ENCODE measurements around the gene FOXRED2. TPM values are rescaled to one million over a fixed set of nuclear protein-coding genes. Genes with fewer than 3 reads are reported as not detected.

FOXRED2 gene
- total RNA-seq, 1 experiment from 2014 or later = 34.4 TPM

GRCh38 chr22:36470994-36471331 lies 35.9 kb downstream of the FOXRED2 start:
- Histone ChIP-seq H3T11ph (ENCODE audit: low read length) (no peak overlapping the region), H3K4me2 (ENCODE audit: insufficient read depth, insufficient read length, low read length) (no peak overlapping the region), H3K14ac (ENCODE audit: insufficient read depth, low read length) (no peak overlapping the region), H3K56ac (ENCODE audit: insufficient read length, low read depth, low read length) (no peak overlapping the region), H4K20me1 (ENCODE audit: control insufficient read depth, insufficient read depth, insufficient read length) (no peaks in the 10 kb centered on the region), H3K27ac (ENCODE audit: insufficient read length, low read depth, low read length) (no peak overlapping the region), H3K18ac (ENCODE audit: insufficient read length, low read depth, low read length) (no peak overlapping the region), H3K27me3 (ENCODE audit: insufficient read depth, low read length) (no peaks in the 10 kb centered on the region), H2BK12ac (ENCODE audit: insufficient read length, low read depth, low read length) (no peak overlapping the region), H2AK5ac (ENCODE audit: insufficient read length, low read length) (no peak overlapping the region), H4K5ac (ENCODE audit: insufficient read length, low read depth, low read length) (no peak overlapping the region), H3K79me2 (ENCODE audit: insufficient read depth, low read length) (no peaks in the 10 kb centered on the region), H3K9me3 (ENCODE audit: control insufficient read depth, low read depth, low read length) (no peaks in the 10 kb centered on the region), H4K91ac (ENCODE audit: insufficient read length, low read depth, low read length) (no peak overlapping the region), H3K4me1 (ENCODE audit: insufficient read depth, low read length) (no peaks in the 10 kb centered on the region), H3K4ac (ENCODE audit: low read depth, low read length) (no peak overlapping the region), H3K79me1 (ENCODE audit: insufficient read depth, low read depth, low read length, poor library complexity, severe bottlenecking) (no peaks in the 10 kb centered on the region), H2BK120ac (ENCODE audit: low read depth, low read length, poor library complexity, severe bottlenecking) (no peak overlapping the region), H3K23ac (ENCODE audit: insufficient read length, low read depth, low read length) (no peak overlapping the region), H3K23me2 (ENCODE audit: insufficient read length, low read depth, low read length, poor library complexity, severe bottlenecking) (no peaks in the 10 kb centered on the region), H2BK5ac (ENCODE audit: insufficient read length, low read length) (no peak overlapping the region), H3K9ac (ENCODE audit: extremely low read depth, insufficient read length, low read length) (no peak overlapping the region), H4K8ac (replicated peaks; ENCODE audit: insufficient read length, low read depth, low read length) (no peak overlapping the region), H2AFZ (ENCODE audit: low read length) (no peak overlapping the region), H2BK20ac (ENCODE audit: low read depth, low read length, poor library complexity, severe bottlenecking) (no peak overlapping the region), H2BK15ac (ENCODE audit: low read depth, low read length) (no peak overlapping the region)
- Mint-ChIP-seq H3K27me3 (ENCODE audit: low read depth) (no peaks in the 10 kb centered on the region), H3K4me1 (peaks cover 4% of the 10 kb centered on the region in 2 experiments; a peak in 3 of 4 replicates), H3K4me3 (no peak overlapping the region), H3K36me3 (ENCODE audit: insufficient read depth in 1 of 3, low read depth in 3 of 3) (peaks cover 5 to 41% (median 40%) of the 10 kb centered on the region in 3 experiments; a peak in 5 of 7 replicates), H3K27ac (peak overlapping the region in 1 of 3 experiments; percentile 75; a peak in 1 of 7 replicates), H3K9me3 (no peaks in the 10 kb centered on the region)
- no CpG with 5 or more reads among the region's 10 CpGs for WGBS (ENCODE audit: extremely low coverage, insufficient read length, low lambda C conversion rate)
- no peak for TF ChIP-seq CTCF (conservative IDR thresholded peaks at IDR 0.05)
- DNase-seq = no peak

Measured in H9 (cell line).